D721Med (cell line): ENCODE measurements around the gene CENPS.

Source experiments
- DNase-seq: peaks from one replicate; pipeline ENCODE4 v3.0.0; 2011; ENCODE audit warnings: low spot score; ENCODE audit not compliant: insufficient read length
- FAIRE-seq: peaks from 2 replicates; lab custom pipeline; 2011; peaks lifted over from hg19 to GRCh38; lab: Jason Lieb, UNC
- CTCF ChIP-seq: IDR thresholded peaks from 2 replicates; pipeline ENCODE4 v1.5.1; 2012; ENCODE audit warnings: mild to moderate bottlenecking, control low read depth; ENCODE audit not compliant: insufficient read depth; ENCODE audit errors: missing control alignments

CENPS gene

GRCh38 chr1:10388387-10388715 is 41.9 kb upstream of the CENPS start:
- no peak for TF ChIP-seq CTCF
- FAIRE-seq = no peak
- no peak for DNase-seq

- FAIRE-seq (no peak), DNase-seq (no peak)
- TF ChIP-seq CTCF = no peak
Observed at GRCh38 chr1:10389271-10389973, 40.8 kb upstream of the CENPS start.

- FAIRE-seq (no peak), DNase-seq (no peak)
- no peak for TF ChIP-seq CTCF
Observed at GRCh38 chr1:10396870-10397269, 33.4 kb upstream of the CENPS start.

- FAIRE-seq (no peak), DNase-seq (no peak)
- TF ChIP-seq CTCF = no peak
Observed at GRCh38 chr1:10398278-10398733, 31.9 kb upstream of the CENPS start.

- DNase-seq = peak; percentile 87
- no peak for TF ChIP-seq CTCF
- FAIRE-seq = no peak
Observed at GRCh38 chr1:10398734-10399443, 31.3 kb upstream of the CENPS start, which contains the start of gene PGD. Gene PGD (plus strand): TSS chr1:10399064. CDS start chr1:10399118, 54 bp downstream.

GRCh38 chr1:10399444-10399941 is 30.7 kb upstream of the CENPS start:
- TF ChIP-seq CTCF = no peak
- FAIRE-seq = no peak
- no peak for DNase-seq

- no peak for FAIRE-seq
Observed at GRCh38 chr1:10400013-10400412, 30.2 kb upstream of the CENPS start.

More at GRCh38 chr1:10400013-10400412, 30.2 kb upstream of the CENPS start:
- DNase-seq = no peak
- no peak for TF ChIP-seq CTCF
